ENCODE data around the gene LEMD2. TPM values are rescaled to one million over a fixed set of nuclear protein-coding genes. Genes with fewer than 3 reads are reported as not detected.

Gene LEMD2
- total and polyA plus RNA-seq, 9 of the 15 experiments (the other 6 are each of a cell fraction or from before 2014, with no cell fraction given) = 0.32 to 46.3 (median 30.8) TPM

- TF ChIP-seq CEBPB (tag; IDR thresholded peaks at IDR 0.05) (no peak), CBX1 (IDR thresholded peaks at IDR 0.05; ENCODE audit: low read depth) (no peak), HDAC2 (IDR thresholded peaks at IDR 0.05) (peak; percentile 37; the same call in 1 of the 2 replicates), ZFP30 (CRISPR knock-in tag; IDR thresholded peaks at IDR 0.05; ENCODE audit: borderline replicate concordance) (no peak), ZBTB49 (CRISPR knock-in tag; IDR thresholded peaks at IDR 0.05; ENCODE audit: borderline replicate concordance) (0 out of 2 replicates have a peak, but pooled peaks have one; percentile 86), ZNF232 (CRISPR knock-in tag; IDR thresholded peaks at IDR 0.05) (peak; percentile 85), SETDB1 (IDR thresholded peaks at IDR 0.05; ENCODE audit: low read length) (no peak), TEAD1 (CRISPR knock-in tag; IDR thresholded peaks at IDR 0.05) (peak in 1 of 2 experiments; percentile 37; a peak in 1 of 4 replicates), CTCF (IDR thresholded peaks at IDR 0.05 in 2 of 3, conservative IDR thresholded peaks at IDR 0.05 in 1 of 3; ENCODE audit: insufficient read depth in 2 of 3, low read depth in 1 of 3, low read length in 3 of 3) (peak; percentile 34 to 50 (median 42); a peak in 5 of 6 replicates), POLR2H (tag; IDR thresholded peaks at IDR 0.05; ENCODE audit: low read depth) (no peak), CREM (IDR thresholded peaks at IDR 0.05; ENCODE audit: low read depth) (peak; percentile 42; the same call in 1 of the 2 replicates), MTF1 (CRISPR knock-in tag; IDR thresholded peaks at IDR 0.05; ENCODE audit: borderline replicate concordance) (no peak), LCOR (CRISPR knock-in tag; IDR thresholded peaks at IDR 0.05) (peak; percentile 79; the same call in 1 of the 2 replicates)
- TF ChIP-seq, protein P1, sequence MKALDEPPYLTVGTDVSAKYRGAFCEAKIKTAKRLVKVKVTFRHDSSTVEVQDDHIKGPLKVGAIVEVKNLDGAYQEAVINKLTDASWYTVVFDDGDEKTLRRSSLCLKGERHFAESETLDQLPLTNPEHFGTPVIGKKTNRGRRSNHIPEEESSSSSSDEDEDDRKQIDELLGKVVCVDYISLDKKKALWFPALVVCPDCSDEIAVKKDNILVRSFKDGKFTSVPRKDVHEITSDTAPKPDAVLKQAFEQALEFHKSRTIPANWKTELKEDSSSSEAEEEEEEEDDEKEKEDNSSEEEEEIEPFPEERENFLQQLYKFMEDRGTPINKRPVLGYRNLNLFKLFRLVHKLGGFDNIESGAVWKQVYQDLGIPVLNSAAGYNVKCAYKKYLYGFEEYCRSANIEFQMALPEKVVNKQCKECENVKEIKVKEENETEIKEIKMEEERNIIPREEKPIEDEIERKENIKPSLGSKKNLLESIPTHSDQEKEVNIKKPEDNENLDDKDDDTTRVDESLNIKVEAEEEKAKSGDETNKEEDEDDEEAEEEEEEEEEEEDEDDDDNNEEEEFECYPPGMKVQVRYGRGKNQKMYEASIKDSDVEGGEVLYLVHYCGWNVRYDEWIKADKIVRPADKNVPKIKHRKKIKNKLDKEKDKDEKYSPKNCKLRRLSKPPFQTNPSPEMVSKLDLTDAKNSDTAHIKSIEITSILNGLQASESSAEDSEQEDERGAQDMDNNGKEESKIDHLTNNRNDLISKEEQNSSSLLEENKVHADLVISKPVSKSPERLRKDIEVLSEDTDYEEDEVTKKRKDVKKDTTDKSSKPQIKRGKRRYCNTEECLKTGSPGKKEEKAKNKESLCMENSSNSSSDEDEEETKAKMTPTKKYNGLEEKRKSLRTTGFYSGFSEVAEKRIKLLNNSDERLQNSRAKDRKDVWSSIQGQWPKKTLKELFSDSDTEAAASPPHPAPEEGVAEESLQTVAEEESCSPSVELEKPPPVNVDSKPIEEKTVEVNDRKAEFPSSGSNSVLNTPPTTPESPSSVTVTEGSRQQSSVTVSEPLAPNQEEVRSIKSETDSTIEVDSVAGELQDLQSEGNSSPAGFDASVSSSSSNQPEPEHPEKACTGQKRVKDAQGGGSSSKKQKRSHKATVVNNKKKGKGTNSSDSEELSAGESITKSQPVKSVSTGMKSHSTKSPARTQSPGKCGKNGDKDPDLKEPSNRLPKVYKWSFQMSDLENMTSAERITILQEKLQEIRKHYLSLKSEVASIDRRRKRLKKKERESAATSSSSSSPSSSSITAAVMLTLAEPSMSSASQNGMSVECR (CRISPR knock-in tag; IDR thresholded peaks at IDR 0.05) = 0 out of 2 replicates have a peak, but pooled peaks have one; percentile 56
- TF ChIP-seq, protein P2, sequence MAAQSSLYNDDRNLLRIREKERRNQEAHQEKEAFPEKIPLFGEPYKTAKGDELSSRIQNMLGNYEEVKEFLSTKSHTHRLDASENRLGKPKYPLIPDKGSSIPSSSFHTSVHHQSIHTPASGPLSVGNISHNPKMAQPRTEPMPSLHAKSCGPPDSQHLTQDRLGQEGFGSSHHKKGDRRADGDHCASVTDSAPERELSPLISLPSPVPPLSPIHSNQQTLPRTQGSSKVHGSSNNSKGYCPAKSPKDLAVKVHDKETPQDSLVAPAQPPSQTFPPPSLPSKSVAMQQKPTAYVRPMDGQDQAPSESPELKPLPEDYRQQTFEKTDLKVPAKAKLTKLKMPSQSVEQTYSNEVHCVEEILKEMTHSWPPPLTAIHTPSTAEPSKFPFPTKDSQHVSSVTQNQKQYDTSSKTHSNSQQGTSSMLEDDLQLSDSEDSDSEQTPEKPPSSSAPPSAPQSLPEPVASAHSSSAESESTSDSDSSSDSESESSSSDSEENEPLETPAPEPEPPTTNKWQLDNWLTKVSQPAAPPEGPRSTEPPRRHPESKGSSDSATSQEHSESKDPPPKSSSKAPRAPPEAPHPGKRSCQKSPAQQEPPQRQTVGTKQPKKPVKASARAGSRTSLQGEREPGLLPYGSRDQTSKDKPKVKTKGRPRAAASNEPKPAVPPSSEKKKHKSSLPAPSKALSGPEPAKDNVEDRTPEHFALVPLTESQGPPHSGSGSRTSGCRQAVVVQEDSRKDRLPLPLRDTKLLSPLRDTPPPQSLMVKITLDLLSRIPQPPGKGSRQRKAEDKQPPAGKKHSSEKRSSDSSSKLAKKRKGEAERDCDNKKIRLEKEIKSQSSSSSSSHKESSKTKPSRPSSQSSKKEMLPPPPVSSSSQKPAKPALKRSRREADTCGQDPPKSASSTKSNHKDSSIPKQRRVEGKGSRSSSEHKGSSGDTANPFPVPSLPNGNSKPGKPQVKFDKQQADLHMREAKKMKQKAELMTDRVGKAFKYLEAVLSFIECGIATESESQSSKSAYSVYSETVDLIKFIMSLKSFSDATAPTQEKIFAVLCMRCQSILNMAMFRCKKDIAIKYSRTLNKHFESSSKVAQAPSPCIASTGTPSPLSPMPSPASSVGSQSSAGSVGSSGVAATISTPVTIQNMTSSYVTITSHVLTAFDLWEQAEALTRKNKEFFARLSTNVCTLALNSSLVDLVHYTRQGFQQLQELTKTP (IDR thresholded peaks at IDR 0.05; ENCODE audit: low read depth in 1 of 2, partially characterized antibody in 2 of 2) = peak in 1 of 2 experiments; percentile 93
These were observed 23.7 kb upstream of the LEMD2 start (continued) for GRCh38 chr6:33812669-33813068.

All from K562 (cell line).